ENCODE data around the gene CCNB1IP1. TPM values are rescaled to one million over a fixed set of nuclear protein-coding genes. Genes with fewer than 3 reads are reported as not detected.

CCNB1IP1 gene
- total RNA-seq, 1 donor from 2014 or later: 41.2 TPM

DNA sequence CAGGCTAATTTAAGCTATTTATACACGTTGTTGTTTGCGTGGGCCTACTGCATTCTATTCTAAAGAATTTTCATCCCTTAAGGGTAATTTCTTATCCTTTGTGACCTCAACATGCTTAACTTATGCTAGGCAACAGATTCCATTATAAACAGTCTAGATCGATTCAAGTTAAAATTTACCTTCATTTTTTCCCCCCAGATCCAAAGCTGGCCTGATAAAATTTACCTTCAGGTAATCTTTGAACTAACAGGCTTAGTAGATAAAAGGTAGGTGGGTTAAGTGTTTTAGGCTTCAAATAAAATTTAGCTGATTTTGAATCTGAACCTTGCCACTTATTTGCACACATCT lies 389 bp upstream of the CCNB1IP1 start:
- Mint-ChIP-seq H3K9me3 (ENCODE audit: low read depth) (no peaks in the 10 kb centered on the region), H3K27ac (ENCODE audit: unreplicated experiment) (peak overlapping the region; percentile 98), H3K4me3 (ENCODE audit: unreplicated experiment) (peak overlapping the region; percentile 99), H3K36me3 (ENCODE audit: low read depth) (no peaks in the 10 kb centered on the region), H3K27me3 (ENCODE audit: low read depth) (no peaks in the 10 kb centered on the region), H3K4me1 (ENCODE audit: low read depth) (peaks cover 33% of the 10 kb centered on the region)
- TF ChIP-seq, protein P1, sequence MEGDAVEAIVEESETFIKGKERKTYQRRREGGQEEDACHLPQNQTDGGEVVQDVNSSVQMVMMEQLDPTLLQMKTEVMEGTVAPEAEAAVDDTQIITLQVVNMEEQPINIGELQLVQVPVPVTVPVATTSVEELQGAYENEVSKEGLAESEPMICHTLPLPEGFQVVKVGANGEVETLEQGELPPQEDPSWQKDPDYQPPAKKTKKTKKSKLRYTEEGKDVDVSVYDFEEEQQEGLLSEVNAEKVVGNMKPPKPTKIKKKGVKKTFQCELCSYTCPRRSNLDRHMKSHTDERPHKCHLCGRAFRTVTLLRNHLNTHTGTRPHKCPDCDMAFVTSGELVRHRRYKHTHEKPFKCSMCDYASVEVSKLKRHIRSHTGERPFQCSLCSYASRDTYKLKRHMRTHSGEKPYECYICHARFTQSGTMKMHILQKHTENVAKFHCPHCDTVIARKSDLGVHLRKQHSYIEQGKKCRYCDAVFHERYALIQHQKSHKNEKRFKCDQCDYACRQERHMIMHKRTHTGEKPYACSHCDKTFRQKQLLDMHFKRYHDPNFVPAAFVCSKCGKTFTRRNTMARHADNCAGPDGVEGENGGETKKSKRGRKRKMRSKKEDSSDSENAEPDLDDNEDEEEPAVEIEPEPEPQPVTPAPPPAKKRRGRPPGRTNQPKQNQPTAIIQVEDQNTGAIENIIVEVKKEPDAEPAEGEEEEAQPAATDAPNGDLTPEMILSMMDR (IDR thresholded peaks at IDR 0.05): no peak
- DNase-seq (ENCODE audit: low spot score): no peak

- Mint-ChIP-seq H3K36me3 (ENCODE audit: low read depth) (no peaks in the 10 kb centered on the region), H3K27ac (ENCODE audit: unreplicated experiment) (peak overlapping the region; percentile 98), H3K9me3 (ENCODE audit: low read depth) (no peaks in the 10 kb centered on the region), H3K27me3 (ENCODE audit: low read depth) (no peaks in the 10 kb centered on the region), H3K4me1 (ENCODE audit: low read depth) (peaks cover 39% of the 10 kb centered on the region), H3K4me3 (ENCODE audit: unreplicated experiment) (peak overlapping the region; percentile 99)
- no peak for DNase-seq (ENCODE audit: low spot score)
- TF ChIP-seq, protein P1 (IDR thresholded peaks at IDR 0.05): peak; percentile 17
These were observed 670 bp downstream of the CCNB1IP1 start for GRCh38 chr14:20332431-20332787.

DNA sequence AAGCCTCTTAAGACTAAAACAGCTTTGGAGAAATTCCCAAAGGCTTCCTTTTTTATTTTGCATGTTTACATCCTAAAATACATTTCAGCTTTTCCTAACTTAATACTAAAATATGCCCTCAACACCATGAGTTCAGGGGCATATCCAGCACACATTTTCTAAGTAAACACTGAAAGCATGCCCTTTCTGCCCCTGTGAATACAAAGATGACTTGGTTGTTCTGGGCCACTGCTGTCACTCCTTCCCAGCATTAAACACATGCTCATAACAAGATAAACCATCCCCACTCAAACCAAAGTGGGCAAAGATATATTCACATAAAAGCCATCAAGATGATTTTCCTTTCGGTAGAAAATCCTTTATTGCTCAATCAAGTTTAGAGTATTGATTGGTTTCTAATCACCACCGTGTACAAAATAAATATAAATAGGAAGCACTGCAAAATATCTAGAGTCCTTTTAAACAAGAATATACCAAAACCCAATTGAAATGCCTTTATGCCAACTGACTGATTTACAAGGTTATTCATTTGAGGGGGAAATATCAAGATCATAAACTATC lies 1.9 kb downstream of the CCNB1IP1 start:
- DNase-seq (ENCODE audit: low spot score): no peak
- no peaks in the 10 kb centered on the region for H3K9me3 Mint-ChIP-seq (ENCODE audit: low read depth)
- no peaks in the 10 kb centered on the region for H3K27me3 Mint-ChIP-seq (ENCODE audit: low read depth)
- H3K27ac Mint-ChIP-seq (ENCODE audit: unreplicated experiment): peak overlapping the region; percentile 76
- no peaks in the 10 kb centered on the region for H3K36me3 Mint-ChIP-seq (ENCODE audit: low read depth)
- peaks cover 41% of the 10 kb centered on the region for H3K4me1 Mint-ChIP-seq (ENCODE audit: low read depth)
- TF ChIP-seq, protein P1 (IDR thresholded peaks at IDR 0.05): no peak
- H3K4me3 Mint-ChIP-seq (ENCODE audit: unreplicated experiment): no peak overlapping the region

- DNase-seq (ENCODE audit: low spot score): no peak
- H3K9me3 Mint-ChIP-seq (ENCODE audit: low read depth): no peaks in the 10 kb centered on the region
- H3K4me1 Mint-ChIP-seq (ENCODE audit: low read depth): peaks cover 41% of the 10 kb centered on the region
- H3K36me3 Mint-ChIP-seq (ENCODE audit: low read depth): peaks cover 4% of the 10 kb centered on the region
- H3K4me3 Mint-ChIP-seq (ENCODE audit: unreplicated experiment): no peak overlapping the region
- TF ChIP-seq, protein P1 (IDR thresholded peaks at IDR 0.05): no peak
- no peak overlapping the region for H3K27ac Mint-ChIP-seq (ENCODE audit: unreplicated experiment)
- no peaks in the 10 kb centered on the region for H3K27me3 Mint-ChIP-seq (ENCODE audit: low read depth)
These were observed 3.7 kb downstream of the CCNB1IP1 start for GRCh38 chr14:20329355-20329754.

- Mint-ChIP-seq H3K36me3 (ENCODE audit: low read depth) (peaks cover 6% of the 10 kb centered on the region), H3K4me1 (ENCODE audit: low read depth) (peaks cover 41% of the 10 kb centered on the region), H3K9me3 (ENCODE audit: low read depth) (no peaks in the 10 kb centered on the region), H3K27ac (ENCODE audit: unreplicated experiment) (peak overlapping the region; percentile 1), H3K27me3 (ENCODE audit: low read depth) (no peaks in the 10 kb centered on the region), H3K4me3 (ENCODE audit: unreplicated experiment) (no peak overlapping the region)
- DNase-seq (ENCODE audit: low spot score): no peak
- TF ChIP-seq, protein P1 (IDR thresholded peaks at IDR 0.05): no peak
These were observed 4.4 kb downstream of the CCNB1IP1 start for GRCh38 chr14:20328705-20329104.

Data from chondrocyte (in vitro differentiated cells).